ENCODE data around the gene ASTN2.
"Not testable (repeated sequence)": the region's sequence is repeated elsewhere in the genome, so short reads cannot be mapped to it uniquely, and the experiment has no call there.

Gene ASTN2

DNA sequence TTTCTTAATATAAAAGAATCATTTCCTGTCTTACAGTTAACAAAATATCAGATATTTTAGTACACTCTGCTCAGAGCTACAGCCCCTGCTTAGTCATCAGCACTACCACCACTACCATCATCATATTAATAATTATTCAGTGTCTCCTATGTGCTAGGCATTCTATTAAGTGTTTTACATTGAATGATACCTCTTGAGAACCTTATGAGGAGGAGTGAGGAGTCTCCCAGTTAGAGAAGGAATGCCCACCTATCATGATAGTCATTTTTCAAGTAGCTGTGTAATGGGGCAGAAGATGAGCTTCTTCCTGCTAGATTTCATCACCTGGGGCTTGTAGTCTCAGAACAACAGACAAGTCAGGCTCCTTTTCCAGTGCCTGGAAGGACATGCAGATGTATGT is 489.7 kb downstream of the ASTN2 start:
- no peak overlapping the region for H3K4me3 ChIP-seq (ENCODE audit: low read length)
- no peaks in the 10 kb centered on the region for H3K4me1 ChIP-seq (ENCODE audit: control insufficient read depth, low read length)
- no peaks in the 10 kb centered on the region for H3K36me3 ChIP-seq (ENCODE audit: control insufficient read depth, low read length)
- H3K79me2 ChIP-seq (ENCODE audit: control insufficient read depth, low read length), result no peaks in the 10 kb centered on the region
- H3K27ac ChIP-seq (ENCODE audit: low read depth, low read length), result no peak overlapping the region
- no peaks in the 10 kb centered on the region for H3F3A ChIP-seq (ENCODE audit: control insufficient read depth, insufficient read depth)
- no peaks in the 10 kb centered on the region for H3K9me2 ChIP-seq (replicated peaks; ENCODE audit: control insufficient read depth, low read length)
- no peaks in the 10 kb centered on the region for H4K20me1 ChIP-seq (ENCODE audit: control insufficient read depth, insufficient read depth, low read depth, low read length)
- H3K27me3 ChIP-seq (ENCODE audit: control insufficient read depth, low read length), result no peaks in the 10 kb centered on the region
- no peaks in the 10 kb centered on the region for H3K9me3 ChIP-seq (ENCODE audit: control insufficient read depth, insufficient read depth, low read length)
- no peak overlapping the region for H3K4me2 ChIP-seq (ENCODE audit: low read length)
- TF ChIP-seq, protein P1, sequence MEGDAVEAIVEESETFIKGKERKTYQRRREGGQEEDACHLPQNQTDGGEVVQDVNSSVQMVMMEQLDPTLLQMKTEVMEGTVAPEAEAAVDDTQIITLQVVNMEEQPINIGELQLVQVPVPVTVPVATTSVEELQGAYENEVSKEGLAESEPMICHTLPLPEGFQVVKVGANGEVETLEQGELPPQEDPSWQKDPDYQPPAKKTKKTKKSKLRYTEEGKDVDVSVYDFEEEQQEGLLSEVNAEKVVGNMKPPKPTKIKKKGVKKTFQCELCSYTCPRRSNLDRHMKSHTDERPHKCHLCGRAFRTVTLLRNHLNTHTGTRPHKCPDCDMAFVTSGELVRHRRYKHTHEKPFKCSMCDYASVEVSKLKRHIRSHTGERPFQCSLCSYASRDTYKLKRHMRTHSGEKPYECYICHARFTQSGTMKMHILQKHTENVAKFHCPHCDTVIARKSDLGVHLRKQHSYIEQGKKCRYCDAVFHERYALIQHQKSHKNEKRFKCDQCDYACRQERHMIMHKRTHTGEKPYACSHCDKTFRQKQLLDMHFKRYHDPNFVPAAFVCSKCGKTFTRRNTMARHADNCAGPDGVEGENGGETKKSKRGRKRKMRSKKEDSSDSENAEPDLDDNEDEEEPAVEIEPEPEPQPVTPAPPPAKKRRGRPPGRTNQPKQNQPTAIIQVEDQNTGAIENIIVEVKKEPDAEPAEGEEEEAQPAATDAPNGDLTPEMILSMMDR (IDR thresholded peaks at IDR 0.05; ENCODE audit: low read depth, low read length, poor library complexity, severe bottlenecking), result no peak
- TF ChIP-seq EZH2phosphoT487 (IDR thresholded peaks at IDR 0.05; ENCODE audit: borderline replicate concordance, low read length), result no peak

DNA sequence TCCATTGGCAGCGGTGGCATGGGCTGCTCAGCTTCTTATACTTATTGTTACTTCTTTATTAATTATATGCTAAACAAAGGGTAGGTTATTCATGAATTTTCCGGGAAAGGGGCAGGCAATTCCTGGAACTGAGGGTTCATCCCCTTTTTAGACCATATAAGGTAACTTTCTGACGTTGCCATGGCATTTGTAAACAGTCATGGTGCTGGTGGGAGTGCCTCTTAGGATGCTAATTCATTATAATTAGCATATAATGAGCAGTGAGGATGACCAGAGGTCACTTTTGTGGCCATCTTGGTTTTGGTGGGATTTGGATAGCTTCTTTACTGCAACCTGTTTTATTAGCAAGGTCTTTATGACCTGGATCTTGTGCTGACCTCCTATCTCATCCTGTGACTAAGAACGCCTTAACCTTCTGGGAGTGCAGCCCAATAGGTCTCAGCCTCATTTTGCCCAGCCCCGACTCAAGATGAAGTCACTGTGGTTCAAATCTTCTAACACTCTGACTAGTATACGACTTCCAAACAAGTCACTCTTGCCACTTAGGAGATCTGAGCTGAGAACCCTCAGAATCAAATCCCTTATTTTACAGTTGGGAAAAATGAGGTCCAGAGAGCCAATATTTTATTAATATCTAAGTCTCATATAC is 490.3 kb downstream of the ASTN2 start:
- Histone ChIP-seq H3K27ac (ENCODE audit: low read depth, low read length) (no peak overlapping the region), H3F3A (ENCODE audit: control insufficient read depth, insufficient read depth) (no peaks in the 10 kb centered on the region), H3K9me3 (ENCODE audit: control insufficient read depth, insufficient read depth, low read length) (no peaks in the 10 kb centered on the region), H3K4me3 (ENCODE audit: low read length) (no peak overlapping the region), H3K36me3 (ENCODE audit: control insufficient read depth, low read length) (no peaks in the 10 kb centered on the region), H3K9me2 (replicated peaks; ENCODE audit: control insufficient read depth, low read length) (no peaks in the 10 kb centered on the region), H3K79me2 (ENCODE audit: control insufficient read depth, low read length) (no peaks in the 10 kb centered on the region), H3K4me1 (ENCODE audit: control insufficient read depth, low read length) (no peaks in the 10 kb centered on the region), H3K27me3 (ENCODE audit: control insufficient read depth, low read length) (no peaks in the 10 kb centered on the region), H4K20me1 (ENCODE audit: control insufficient read depth, insufficient read depth, low read depth, low read length) (no peaks in the 10 kb centered on the region), H3K4me2 (ENCODE audit: low read length) (no peak overlapping the region)
- TF ChIP-seq, protein P1 (IDR thresholded peaks at IDR 0.05; ENCODE audit: low read depth, low read length, poor library complexity, severe bottlenecking), result no peak
- TF ChIP-seq EZH2phosphoT487 (IDR thresholded peaks at IDR 0.05; ENCODE audit: borderline replicate concordance, low read length), result no peak

DNA sequence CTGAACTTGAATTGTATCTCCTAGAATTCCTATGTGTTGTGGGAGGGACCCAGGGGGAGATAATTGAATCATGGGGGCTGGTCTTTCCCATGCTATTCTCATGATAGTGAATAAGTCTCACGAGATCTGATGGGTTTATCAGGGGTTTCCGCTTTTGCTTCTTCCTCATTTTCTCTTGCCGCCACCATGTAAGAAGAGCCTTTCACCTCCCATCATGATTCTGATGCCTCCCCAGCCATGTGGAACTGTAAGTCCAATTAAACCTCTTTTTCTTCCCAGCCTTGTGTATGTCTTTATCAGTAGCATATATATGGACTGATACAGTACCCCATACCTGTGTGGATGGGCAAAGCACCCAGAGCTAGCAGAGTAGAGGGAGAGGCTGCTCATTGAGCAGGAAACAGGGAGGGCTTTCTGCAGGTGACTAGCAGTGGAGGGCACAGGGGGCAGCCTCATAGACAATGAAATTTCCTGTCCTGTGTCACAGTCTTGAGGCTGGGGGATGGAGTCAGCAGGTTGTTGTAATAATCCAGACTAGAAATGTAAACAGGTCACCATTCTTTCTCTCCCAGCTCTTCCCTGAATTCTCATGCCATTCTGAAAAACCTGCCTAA is 496.9 kb downstream of the ASTN2 start:
- H3K4me2 ChIP-seq (ENCODE audit: low read length), result not testable (repeated sequence)

DNA sequence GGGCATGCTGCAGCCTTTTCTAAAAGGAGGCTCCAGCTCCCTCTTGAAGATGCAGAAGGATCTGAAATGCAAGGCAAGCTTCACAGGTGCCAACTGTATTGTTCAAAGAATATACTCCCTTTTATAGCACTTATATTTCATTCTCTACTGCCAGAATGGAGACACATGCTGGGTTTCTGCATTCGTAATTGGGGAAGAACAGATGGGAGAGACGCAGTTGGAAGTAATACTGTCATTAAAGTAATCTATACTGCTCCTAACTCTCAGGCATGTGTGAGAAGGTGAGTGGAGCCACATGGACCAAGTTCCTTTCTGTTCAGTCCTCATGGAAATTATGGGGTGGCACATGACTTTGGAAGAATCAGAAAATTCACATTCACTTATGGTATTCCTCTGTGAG is 501.3 kb downstream of the ASTN2 start:
- Histone ChIP-seq H3K9me2 (replicated peaks; ENCODE audit: control insufficient read depth, low read length) (no peaks in the 10 kb centered on the region), H3K9me3 (ENCODE audit: control insufficient read depth, insufficient read depth, low read length) (no peaks in the 10 kb centered on the region), H3K4me2 (ENCODE audit: low read length) (no peak overlapping the region), H3K4me3 (ENCODE audit: low read length) (no peak overlapping the region), H3K4me1 (ENCODE audit: control insufficient read depth, low read length) (no peaks in the 10 kb centered on the region), H3K27ac (ENCODE audit: low read depth, low read length) (no peak overlapping the region), H3K27me3 (ENCODE audit: control insufficient read depth, low read length) (no peaks in the 10 kb centered on the region), H3F3A (ENCODE audit: control insufficient read depth, insufficient read depth) (no peaks in the 10 kb centered on the region), H3K36me3 (ENCODE audit: control insufficient read depth, low read length) (no peaks in the 10 kb centered on the region), H3K79me2 (ENCODE audit: control insufficient read depth, low read length) (no peaks in the 10 kb centered on the region), H4K20me1 (ENCODE audit: control insufficient read depth, insufficient read depth, low read depth, low read length) (no peaks in the 10 kb centered on the region)
- TF ChIP-seq, protein P1 (IDR thresholded peaks at IDR 0.05; ENCODE audit: low read depth, low read length, poor library complexity, severe bottlenecking), result no peak
- TF ChIP-seq EZH2phosphoT487 (IDR thresholded peaks at IDR 0.05; ENCODE audit: borderline replicate concordance, low read length), result no peak

More for the DNA sequence above, 496.9 kb downstream of the ASTN2 start:
- H3K27me3 ChIP-seq (ENCODE audit: control insufficient read depth, low read length); H3K9me2 ChIP-seq (replicated peaks; ENCODE audit: control insufficient read depth, low read length); H3K9me3 ChIP-seq (ENCODE audit: control insufficient read depth, insufficient read depth, low read length); H3K79me2 ChIP-seq (ENCODE audit: control insufficient read depth, low read length); H3K36me3 ChIP-seq (ENCODE audit: control insufficient read depth, low read length); H3K4me1 ChIP-seq (ENCODE audit: control insufficient read depth, low read length); H4K20me1 ChIP-seq (ENCODE audit: control insufficient read depth, insufficient read depth, low read depth, low read length); H3K27ac ChIP-seq (ENCODE audit: low read depth, low read length); H3K4me3 ChIP-seq (ENCODE audit: low read length); H3F3A ChIP-seq (ENCODE audit: control insufficient read depth, insufficient read depth): not testable (repeated sequence)

Data from DOHH2 (cell line).